Measurements from ENCODE around the gene SYTL1.

GRCh38 chr1:27365372-27366112 lies 23.7 kb downstream of the SYTL1 start:
- TF ChIP-seq TAF1 (IDR thresholded peaks at IDR 0.05; ENCODE audit: borderline replicate concordance, low read depth, low read length) (no peak), POLR2A (IDR thresholded peaks at IDR 0.05; ENCODE audit: low read depth, low read length) (no peak; the same call in 1 of the 2 replicates), POLR2AphosphoS5 (IDR thresholded peaks at IDR 0.05; ENCODE audit: low read depth, low read length) (no peak)
